ENCODE results near the gene P2RY6.

The P2RY6 gene

DNA sequence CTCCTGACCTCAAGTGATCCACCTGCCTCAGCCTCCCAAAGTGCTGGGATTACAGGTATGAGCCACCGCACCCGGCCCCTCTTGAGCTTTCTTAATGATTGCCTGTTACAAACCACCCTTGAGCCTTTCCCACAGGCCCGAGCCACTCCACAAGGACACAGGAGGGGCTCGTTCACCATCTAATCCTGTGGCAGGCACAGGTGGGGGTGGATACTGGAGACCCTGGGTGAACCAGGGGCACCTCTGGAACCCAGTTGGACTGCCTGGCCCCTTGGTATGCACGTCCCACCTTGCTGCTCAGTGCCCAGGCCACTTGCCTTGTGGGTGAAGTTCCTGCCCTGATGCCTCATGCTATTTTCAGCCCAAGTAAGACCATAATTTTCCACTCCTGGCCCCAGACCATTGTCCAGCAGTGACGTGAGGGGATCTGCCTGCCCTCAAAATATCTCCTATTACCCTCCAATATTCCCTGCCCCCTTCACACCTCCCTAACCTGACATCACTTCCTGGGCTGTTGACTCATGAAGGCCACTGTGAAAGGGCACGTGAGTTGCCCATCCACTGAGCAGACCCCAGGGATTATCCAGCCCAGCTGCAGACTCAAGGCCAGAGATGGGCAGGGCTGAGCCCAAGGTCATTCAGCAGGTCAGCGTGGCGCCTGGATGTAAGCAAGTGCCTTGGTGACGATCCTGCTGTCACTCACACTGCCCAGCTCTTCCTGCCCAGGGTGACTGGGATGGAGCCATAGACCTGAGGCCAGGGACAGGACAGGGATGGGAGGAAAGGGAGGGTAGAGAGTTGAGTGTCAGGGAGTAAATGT lies 34.5 kb upstream of the P2RY6 start:
- DNase-seq, result no peak

DNA sequence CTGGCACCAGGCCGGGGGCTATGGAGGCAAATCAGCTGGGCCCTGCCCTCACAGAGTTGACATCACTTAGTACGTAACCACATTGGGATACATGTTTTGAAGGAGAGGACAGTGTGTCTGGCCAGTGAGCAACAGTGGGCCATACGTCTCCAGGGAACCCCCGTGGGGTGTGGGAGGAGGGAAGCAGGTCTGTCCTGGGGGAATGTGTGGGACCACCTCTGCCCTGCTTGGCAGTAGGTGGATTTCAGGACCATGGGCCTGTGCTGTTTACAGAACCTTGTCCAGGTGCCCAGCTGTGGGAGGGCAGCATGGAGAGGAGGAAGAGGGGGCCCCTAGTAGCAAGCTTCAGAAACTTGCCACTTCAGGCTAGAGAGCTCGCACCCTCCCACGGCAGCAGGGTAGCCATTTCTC lies 33.0 kb upstream of the P2RY6 start:
- DNase-seq, result no peak

DNA sequence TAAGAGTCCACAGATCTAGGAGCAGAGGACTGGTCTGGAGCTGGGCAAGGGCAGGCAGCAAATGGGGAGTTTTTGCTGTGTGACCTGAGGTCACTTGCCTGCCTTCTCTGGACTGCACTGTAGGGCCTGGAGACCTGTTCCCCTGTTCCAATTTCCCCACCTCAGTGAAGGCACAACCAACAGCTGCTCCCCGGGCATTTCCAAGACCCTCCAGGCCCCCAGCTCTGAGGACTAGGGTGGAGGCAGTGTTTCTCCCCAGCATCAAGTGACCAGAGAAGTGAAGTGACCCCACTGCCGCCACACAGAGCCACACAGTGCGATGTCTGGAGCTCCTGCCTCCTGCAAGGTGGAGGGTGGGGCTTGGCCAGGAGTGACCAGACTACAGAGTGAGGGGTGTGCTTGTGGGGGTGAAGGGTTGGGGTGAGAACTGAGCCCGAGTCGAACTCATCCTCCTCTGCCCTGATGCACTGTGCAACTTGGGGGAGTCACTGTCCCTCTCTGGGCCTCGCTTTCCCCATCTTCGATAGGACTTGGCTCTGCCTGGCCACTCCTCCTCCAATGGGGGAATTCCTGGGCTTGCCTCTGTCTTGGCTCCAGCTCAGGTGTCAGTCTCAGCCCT lies 32.5 kb upstream of the P2RY6 start:
- no peak for DNase-seq

DNA sequence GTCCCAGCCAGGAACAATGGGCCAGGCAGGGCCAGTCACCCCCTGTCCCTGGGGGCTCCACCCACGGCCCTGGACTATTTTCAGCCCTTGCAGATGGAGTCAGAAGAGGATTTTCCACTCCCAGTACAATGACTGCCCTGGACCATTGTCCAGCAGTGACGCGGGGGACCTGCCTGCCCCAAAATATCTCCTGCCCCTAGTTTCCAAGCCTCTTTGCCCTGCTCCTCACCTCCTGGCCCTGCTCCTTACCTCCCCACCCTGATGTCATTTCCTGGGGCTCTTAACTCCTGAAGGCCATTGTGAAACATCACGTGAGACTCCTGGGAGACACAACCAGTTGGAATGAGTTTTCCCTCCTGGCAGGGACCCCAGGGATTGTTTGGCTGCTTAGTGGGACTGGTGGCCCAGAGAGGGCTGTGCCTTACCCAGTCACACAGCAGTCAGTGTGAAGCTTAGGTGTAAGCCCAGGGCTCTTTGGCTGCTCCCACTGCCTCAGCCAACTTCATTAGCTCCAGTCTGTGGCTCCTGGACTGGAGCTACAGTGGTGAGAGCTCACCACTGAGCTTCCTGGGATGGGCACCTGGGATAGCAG lies 31.9 kb upstream of the P2RY6 start:
- no peak for DNase-seq

DNA sequence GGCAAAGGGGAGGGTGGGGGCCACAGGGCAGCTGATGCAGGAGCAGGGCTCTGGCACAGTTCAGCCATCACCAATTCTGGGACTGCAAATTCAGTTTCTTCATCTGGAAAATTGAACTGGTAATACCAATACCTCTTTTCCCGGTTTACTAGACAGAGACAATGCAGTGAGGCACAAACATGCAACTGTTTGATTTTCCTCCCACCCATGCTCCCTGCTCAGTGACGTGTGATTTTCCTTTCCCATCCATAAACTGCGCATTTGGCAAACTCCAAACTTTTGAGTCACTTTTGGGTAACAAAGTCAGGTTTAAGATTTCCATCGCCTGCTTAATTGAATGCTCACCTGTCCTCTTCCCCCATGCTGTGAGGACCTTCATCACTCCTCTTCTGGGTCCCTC lies 30.8 kb upstream of the P2RY6 start:
- no peak for DNase-seq

DNA sequence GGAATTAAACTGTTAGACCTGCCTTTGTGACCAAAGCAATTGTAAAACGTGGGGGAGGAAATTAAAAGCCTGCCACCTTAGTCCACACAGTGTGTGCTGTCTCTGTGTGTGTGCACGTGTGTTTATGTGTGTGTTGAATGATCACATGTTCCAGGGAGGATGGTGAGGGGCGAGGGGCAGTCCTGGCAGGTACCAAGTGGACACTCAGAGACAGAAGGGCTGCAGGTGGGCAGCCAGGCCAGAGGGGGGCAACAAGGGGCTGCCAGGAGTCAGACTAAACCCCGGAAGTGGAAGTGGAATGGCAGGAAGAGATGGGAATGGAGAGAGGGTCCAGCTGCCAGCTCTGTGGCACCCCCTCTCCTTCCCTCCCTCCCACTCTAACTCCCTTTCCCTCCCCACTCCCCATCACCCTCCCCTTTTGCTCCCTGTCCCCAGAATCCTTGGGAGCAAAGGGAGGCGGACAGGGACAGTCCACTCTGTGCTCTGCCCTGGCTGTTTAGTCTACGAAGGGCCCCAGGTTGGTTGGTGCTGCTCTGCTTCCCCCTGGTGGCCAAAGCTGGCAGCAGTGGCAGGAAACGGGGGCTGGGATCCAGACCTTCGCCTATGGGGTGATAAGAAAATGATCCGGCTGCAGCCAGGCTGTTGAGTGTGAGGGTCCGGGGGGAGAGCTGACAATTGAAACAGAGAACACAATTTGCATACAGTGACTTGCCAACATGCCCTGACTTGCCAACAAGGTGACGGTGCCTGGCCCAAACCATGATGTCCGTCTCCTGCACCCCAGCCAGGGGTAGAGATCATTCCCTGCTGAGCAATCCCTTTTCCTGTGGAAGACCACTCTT lies 29.7 kb upstream of the P2RY6 start:
- peak; percentile 99 for DNase-seq

DNA sequence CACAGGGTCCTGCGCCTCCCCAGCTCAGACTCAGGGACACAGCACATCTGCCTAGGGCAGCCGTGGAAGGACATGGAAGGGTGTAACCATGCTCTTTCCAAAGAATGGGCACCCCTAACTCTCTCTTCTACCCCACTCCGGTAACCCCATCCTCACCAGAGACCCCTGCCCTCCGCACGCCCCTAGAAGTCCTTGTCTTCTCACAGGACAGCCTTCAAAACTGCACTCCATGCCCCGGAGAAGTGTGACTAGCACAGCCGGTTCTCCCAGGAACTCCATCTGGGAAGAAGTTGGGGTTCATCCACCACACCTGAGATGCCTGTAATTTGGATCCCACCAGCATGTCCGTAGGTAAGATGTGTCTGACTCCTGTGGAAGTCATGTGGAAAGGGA lies 29.0 kb upstream of the P2RY6 start:
- no peak for DNase-seq

DNA sequence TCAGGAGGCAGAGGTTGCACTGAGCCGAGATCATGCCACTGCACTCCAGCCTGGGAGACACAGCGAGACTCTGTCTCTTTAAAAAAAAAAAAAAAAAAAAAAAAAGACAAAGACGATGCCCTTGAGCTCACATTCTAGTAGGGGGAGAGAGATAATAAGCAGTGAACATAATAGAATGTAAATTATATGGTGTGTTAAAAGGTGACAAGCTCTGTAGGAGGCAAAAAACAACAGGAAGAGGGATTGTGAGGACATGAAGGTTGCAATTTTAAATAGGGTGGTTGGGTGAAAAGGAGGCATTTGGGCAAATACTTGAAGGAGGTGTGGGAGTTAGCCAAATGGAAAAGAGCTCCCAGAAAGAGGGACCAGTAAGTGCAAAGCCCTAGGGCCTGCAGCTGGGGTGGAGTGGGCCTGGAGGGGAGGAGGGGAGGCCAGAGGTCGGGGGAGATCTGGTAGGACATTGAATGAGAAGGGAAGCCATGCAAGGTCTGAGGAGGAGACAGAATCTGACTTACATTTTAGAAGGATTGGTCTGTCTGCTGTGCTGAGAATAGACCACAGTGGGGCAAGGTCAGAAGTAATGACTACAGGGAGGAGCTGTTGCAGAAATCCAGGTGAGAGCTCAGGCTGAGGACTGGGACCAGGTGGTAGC lies 27.4 kb upstream of the P2RY6 start:
- no peak for DNase-seq

DNA sequence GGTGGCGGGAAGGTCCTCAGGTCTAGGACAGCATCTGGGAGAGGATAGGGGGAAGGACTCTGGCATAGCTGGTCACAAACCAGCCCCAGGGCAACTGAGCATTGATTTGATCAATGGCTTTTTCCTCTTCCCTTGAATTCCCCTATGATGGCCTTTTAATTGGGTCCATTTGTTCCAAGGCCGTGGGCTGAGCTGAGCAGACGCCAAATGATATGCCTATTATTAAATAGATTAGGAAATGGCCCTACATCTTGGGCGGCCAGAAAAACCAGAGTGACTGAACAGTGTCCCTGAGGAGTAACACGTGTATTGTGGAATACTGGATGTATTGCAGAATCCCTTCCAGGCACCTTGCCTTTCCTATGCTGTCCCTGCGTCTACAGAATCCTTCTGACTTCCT lies 26.7 kb upstream of the P2RY6 start:
- no peak for DNase-seq

DNA sequence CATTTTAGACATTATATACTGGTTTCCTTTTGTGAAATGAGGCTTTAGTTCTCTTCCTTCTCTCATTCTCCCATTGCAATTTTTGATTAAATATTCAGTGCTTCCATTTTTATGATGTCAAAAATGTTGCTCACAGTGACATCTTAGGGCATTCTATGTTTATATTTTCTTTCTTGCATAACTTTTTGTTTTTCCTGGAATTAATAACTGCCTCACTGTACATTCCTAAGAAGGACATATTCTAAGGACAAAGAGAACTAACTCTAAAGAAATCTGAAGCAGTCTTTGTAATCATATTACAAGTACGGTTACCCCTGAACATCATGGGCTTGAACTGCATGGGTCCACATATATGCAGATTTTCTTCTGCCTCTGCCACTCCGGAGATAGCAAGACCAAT lies 25.8 kb upstream of the P2RY6 start:
- no peak for DNase-seq

DNA sequence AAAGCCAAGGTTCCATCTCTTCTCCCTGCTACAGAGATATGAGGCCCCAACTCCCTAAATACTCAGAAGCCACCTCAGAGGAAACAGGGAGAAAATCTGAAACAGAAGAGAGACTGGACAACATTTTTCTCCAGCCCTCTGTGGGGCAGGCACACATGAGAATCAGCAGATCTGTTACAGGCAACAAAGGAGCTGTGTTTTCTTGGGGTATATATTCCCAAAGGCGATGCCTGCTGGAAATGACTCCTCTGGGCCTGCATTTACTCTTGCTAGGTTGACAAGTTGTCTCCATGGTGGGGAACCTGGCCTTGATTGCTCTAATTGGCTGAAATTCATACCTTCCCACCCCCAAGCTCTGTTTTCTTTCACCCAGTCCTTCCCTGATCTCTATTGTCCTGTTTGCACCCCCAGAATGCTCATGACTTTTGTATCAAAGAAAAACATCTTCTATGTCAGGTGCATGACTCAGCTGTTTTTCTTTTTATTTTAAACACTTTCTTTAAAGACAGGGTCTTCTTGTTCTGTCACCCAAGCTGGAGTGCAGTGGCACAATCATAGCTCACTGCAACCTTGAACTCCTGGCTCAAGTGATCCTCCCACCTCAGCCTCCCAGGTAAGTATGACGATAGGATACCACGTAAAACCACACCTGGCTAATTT lies 23.5 kb upstream of the P2RY6 start:
- DNase-seq, result no peak

DNA sequence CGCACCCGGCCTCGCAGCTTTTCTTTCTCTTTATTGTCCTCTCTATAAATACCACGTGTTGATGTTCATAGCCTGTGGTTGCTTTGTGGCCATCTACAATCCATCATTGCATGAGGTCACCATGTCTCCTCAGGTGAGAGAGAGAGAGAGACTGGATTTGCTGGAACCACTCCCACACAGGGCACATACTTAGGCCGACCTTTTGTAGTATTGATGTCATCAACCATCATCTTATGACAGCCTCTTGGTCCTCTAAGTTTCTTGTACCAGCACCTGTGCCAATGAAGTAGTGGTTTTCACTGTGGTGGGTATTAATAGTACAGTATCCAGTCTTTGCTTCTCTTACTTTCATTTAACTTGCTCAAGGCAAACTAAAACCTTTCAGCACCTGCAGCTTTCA lies 22.8 kb upstream of the P2RY6 start:
- DNase-seq, result no peak

DNA sequence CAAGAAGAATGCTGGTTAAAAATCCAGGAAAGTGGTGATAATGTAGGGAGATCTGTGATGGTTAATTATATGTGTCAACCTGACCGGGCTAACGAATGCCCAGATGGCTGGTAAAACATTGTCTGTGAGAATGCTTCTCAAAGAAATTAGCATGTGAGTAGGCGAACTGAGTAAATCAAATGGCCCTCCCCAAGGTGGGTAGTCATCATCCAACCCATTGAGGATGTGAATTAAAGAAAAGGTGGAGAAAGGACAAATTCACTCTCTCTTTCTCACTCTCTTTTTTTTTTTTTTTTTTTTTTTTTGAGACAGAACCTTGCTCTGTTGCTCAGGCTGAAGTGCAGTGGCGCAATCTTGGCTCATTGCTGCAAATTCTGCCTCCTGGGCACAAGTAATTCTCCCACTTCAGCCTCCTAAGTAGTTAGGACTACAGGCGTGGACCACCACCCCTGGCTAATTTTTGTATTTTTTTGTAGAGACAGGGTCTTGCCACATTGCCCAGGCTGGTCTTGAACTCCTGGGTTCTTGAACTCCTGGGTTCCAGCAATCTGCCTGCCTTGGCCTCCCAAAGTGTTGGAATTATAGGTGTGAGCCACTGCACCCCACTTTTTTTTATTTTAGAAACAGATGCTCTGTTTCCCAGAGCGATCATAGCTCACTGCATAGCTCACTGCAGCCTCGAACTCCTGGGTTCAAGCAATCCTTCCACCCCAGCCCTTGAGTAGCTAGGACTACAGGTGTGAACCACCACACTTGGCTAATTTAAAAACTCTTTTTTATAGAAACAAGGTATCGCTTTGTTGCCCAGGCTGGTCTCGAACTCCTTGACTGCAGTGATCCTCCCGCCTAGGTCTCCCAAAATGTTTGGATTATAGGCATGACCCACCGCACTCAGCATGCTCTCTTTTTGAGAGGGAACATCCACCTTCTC lies 22.0 kb upstream of the P2RY6 start:
- no peak for DNase-seq

DNA sequence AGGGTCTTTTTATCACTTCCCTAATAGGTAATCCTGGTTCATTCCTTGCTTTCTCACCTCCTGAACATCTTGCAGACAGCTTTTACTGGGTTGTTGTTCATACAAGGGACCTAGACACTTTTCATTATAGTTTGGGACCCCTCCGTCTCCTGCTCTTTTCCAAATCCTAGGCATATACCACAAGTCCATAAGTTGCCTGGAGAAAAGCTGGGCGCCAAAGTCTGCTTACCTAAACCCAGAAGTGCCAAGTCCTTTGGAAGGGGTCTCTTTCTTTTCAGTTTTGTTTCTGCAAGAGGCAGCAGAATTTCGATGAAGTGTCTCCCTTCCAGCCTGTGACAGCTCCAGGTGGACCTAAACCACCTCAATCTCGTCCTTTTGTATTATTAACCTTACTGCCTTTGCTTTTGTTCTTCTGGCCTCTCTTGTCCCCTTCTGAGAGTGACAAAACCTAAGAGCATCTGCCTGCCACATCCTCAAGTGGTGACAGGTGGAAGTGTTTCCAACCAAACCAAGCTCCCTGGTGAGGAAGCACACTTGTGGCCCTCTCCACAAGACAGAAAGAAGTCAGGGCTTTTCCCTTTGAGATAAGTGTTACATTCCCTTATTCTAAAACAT lies 19.5 kb upstream of the P2RY6 start:
- peak; percentile 80 for DNase-seq

DNA sequence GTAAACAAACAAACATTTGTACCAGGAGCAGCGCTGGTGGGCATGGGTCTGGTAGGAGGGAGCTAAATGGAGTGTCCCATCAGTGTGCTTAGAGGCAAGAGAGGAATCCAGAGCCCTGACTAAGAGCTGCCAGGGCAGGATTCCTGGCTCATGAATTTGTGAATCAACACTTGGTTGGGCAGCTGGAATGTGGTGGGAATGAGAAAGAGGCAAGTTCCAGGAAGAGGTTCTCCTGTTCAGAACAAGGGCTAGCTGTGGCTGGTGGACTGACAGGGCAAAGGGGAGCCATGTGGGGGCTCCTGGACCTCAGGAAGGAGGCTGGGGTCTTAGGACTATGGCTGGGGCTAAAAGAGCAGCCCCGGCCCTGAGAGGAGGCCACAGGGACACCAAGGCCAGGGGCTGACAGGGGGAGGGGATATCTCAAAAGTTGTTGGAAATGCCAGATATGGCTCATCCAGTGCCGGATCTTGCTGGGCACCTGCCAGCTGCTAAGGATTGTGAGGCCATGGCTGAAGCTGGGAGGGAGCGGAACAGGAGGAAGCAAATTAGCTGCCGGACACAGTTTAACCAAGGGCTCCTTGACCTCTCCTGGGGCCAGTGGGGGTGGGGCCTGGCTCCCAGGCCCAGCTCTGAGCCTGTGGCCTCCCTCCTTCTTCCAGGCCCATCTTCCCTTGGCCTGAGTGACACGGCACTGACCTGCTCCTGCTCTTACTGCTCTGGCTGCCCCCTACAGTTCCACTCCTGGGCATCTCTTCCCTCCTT lies 14.6 kb upstream of the P2RY6 start:
- DNase-seq, result no peak

DNA sequence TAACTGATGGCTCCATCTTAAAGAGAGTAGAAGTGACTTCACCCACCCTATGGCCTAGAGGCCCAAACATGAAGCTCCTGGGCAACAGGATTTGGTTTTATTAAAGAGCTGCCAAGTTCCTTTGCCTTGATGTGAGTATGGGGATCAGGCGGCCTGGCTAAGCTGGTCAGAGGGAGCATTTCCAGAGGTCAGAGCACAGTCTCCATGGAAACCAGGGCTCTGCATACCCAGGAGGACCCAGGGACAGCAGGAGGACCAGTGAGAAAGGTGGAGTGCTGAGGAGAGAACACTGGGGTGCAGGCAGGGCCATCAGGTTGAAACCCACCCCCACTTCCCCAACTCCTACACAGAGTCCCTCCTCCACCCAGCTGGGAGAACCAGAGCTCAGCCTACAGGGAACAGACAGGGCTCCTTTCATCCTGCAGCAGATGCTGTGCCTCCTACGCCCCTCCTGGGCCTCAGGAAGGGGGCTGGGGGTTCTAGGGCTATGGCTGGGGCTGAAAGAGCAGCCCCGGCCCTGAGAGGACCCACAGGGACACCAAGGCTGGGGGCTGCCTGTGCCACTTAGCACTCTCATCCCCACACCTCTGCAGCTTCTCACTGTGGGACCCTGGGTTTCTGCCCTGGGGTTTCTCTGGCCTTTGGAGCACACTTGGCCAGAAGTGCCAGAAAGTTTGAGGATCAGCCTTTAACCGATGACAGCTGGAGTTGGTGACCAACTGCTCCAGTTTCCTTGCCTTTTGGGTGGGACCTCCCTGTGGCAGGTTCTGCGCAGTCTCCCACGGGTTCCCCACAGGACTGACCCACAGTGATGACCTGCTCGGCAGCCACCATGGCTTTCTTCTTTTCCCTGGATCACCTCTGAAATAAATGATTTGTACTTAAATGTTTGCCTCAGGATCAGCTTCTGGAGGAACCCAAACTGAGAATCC lies 13.8 kb upstream of the P2RY6 start:
- DNase-seq, result no peak

DNA sequence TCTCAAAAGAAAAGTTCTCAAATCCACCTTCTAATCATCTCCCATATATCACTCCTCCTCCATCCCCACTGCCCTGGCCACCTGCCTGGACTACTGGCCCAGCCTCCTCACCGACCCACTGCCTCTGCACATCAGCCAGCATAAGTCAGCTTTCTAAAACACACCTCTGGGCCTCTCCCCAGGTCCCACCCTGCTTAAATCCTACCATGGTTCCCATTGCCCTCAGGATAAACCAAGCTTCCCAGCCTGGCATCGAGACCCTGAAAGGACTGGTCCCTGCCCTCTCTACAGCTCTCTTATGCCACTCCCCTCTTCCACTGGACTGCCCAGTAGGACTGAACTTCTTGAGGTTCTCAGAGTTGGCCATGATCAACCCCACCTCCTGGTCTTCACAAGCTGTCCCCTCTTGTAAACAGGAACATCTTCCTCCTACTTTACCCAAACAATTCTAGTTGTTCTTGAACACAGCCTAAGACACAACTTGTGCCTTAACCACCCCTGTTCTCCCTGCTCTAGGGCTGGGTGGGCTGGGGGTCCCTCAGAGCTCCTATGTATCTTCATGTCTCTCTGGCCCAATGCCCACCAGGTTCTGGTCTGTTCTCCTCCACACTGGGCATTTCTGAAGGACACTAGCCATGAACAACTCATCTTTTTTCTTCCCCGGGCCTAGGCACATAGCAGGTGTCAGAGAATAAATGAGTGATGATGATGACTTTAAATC lies 12.6 kb upstream of the P2RY6 start:
- DNase-seq, result no peak

DNA sequence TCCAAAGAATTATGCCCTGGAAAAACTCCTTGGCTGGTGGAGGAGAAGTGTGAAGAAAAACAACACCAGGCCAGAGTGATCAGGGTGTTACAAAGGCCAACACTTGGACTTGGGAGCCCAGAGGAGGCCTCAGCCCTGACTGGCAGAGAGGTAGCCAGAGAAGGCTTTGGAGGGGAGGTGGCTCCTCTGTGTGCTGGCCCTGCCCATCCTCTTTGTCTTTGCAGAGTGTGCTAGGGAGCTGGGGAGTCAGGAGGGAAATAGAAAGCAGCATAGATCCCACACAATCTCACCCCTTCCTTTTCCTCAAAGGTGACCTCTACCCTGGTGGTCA lies 12.0 kb upstream of the P2RY6 start:
- DNase-seq, result no peak

Measured in OCI-M1 (cell line).